Osteoblast (primary cell): ENCODE measurements around the gene CFAP157. TPM values are rescaled to one million over a fixed set of nuclear protein-coding genes. Genes with fewer than 3 reads are reported as not detected.
A peak's percentile ranks its signal among the peaks of the same experiment; 100 is the strongest.

Experiments used
- DNase-seq: peaks from one replicate; pipeline ENCODE4 v3.0.0; 2011; ENCODE audit warnings: low spot score, mixed read lengths; ENCODE audit not compliant: insufficient read length; ENCODE audit errors: missing footprints
- H2AFZ ChIP-seq: 2 replicates; pipeline ENCODE4 v1.6.0; 2011; ENCODE audit warnings: mild to moderate bottlenecking, low read length
- H3K27ac ChIP-seq: 2 replicates; pipeline ENCODE4 v1.5.1; 2011; ENCODE audit warnings: mild to moderate bottlenecking, low read depth, low read length, moderate library complexity
- H3K27me3 ChIP-seq: 2 replicates; pipeline ENCODE4 v1.6.0; 2012; ENCODE audit warnings: mild to moderate bottlenecking, control low read depth, inconsistent platforms, low read length, moderate library complexity; ENCODE audit not compliant: insufficient read depth
- H3K36me3 ChIP-seq: 2 replicates; pipeline ENCODE4 v1.5.1; 2011; ENCODE audit warnings: mild to moderate bottlenecking, low read length, control low read depth, moderate library complexity; ENCODE audit not compliant: insufficient read depth
- H3K4me1 ChIP-seq: 2 replicates; pipeline ENCODE4 v1.5.1; 2011; ENCODE audit warnings: mild to moderate bottlenecking, low read length, control low read depth, moderate library complexity; ENCODE audit not compliant: insufficient read depth
- H3K4me2 ChIP-seq: 2 replicates; pipeline ENCODE4 v1.6.0; 2011; ENCODE audit warnings: mild to moderate bottlenecking, low read length; ENCODE audit not compliant: insufficient read depth
- H3K4me3 ChIP-seq: fragments of 200-600 bp; sonication (generic); 3 replicates; pipeline ENCODE4 v1.5.1; 2012; ENCODE audit warnings: mild to moderate bottlenecking, low read length, inconsistent platforms; ENCODE audit not compliant: insufficient read depth
- H3K79me2 ChIP-seq: 2 replicates; pipeline ENCODE4 v1.6.0; 2012; ENCODE audit warnings: mild to moderate bottlenecking, low read length, control low read depth, inconsistent platforms; ENCODE audit not compliant: insufficient read depth
- H3K9me3 ChIP-seq: 2 replicates; pipeline ENCODE4 v1.5.1; 2011; ENCODE audit warnings: low read depth, low read length, control low read depth
- H4K20me1 ChIP-seq: 2 replicates; pipeline ENCODE4 v1.6.0; 2012; ENCODE audit warnings: mild to moderate bottlenecking, low read length, control low read depth; ENCODE audit not compliant: insufficient read depth
- total RNA-seq: library from RNA; depleted of rRNA; stranded (reverse); fragments of >200 nt; gene quantifications from 2 replicates; pipeline ENCODE4 v1.2.3, GENCODE V29; 2012
- TF ChIP-seq, protein P1 (sequence below): IDR thresholded peaks from 2 replicates; pipeline ENCODE4 v1.5.1; 2011; ENCODE audit warnings: mild to moderate bottlenecking, low read depth, low read length, moderate library complexity; ENCODE audit errors: extremely low read depth

Gene CFAP157
- total RNA-seq, 1 donor: not detected

- H3K79me2 ChIP-seq: peaks cover 4% of the 10 kb centered on the region
- peak within 1 kb of the TSS; percentile 80 for H2AFZ ChIP-seq
- no peaks in the 10 kb centered on the region for H3K27me3 ChIP-seq
- H3K36me3 ChIP-seq: peaks cover 6% of the 10 kb centered on the region
- H3K27ac ChIP-seq: peak within 1 kb of the TSS; percentile 50
- peak within 1 kb of the TSS; percentile 79 for H3K4me2 ChIP-seq
- peak; percentile 100 for DNase-seq
- peak within 1 kb of the TSS; percentile 80 for H3K4me3 ChIP-seq
- TF ChIP-seq, protein P1, sequence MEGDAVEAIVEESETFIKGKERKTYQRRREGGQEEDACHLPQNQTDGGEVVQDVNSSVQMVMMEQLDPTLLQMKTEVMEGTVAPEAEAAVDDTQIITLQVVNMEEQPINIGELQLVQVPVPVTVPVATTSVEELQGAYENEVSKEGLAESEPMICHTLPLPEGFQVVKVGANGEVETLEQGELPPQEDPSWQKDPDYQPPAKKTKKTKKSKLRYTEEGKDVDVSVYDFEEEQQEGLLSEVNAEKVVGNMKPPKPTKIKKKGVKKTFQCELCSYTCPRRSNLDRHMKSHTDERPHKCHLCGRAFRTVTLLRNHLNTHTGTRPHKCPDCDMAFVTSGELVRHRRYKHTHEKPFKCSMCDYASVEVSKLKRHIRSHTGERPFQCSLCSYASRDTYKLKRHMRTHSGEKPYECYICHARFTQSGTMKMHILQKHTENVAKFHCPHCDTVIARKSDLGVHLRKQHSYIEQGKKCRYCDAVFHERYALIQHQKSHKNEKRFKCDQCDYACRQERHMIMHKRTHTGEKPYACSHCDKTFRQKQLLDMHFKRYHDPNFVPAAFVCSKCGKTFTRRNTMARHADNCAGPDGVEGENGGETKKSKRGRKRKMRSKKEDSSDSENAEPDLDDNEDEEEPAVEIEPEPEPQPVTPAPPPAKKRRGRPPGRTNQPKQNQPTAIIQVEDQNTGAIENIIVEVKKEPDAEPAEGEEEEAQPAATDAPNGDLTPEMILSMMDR: peak; percentile 91
- H4K20me1 ChIP-seq: no peaks in the 10 kb centered on the region
- H3K9me3 ChIP-seq: no peaks in the 10 kb centered on the region
- peaks cover 10% of the 10 kb centered on the region for H3K4me1 ChIP-seq
These were observed 28.1 kb downstream of the CFAP157 start, which contains the start of gene TOR2A for GRCh38 chr9:127734747-127735529. Gene TOR2A (minus strand): TSS chr9:127735294. CDS start chr9:127735270, 24 bp downstream.

- TF ChIP-seq, protein P1: no peak
- peaks cover 4% of the 10 kb centered on the region for H3K79me2 ChIP-seq
- peak overlapping the region; percentile 40 for H3K4me2 ChIP-seq
- H3K4me3 ChIP-seq: no peak overlapping the region
- peak overlapping the region; percentile 4 for H3K27ac ChIP-seq
- no peak for DNase-seq
- no peaks in the 10 kb centered on the region for H3K9me3 ChIP-seq
- H3K36me3 ChIP-seq: peaks cover 6% of the 10 kb centered on the region
- peaks cover 14% of the 10 kb centered on the region for H3K4me1 ChIP-seq
- H4K20me1 ChIP-seq: no peaks in the 10 kb centered on the region
- no peaks in the 10 kb centered on the region for H3K27me3 ChIP-seq
- H2AFZ ChIP-seq: no peak overlapping the region
These were observed 28.9 kb downstream of the CFAP157 start for GRCh38 chr9:127735530-127736185.

GRCh38 chr9:127738666-127739065 lies 31.9 kb downstream of the CFAP157 start:
- DNase-seq: no peak
- Histone ChIP-seq H3K4me1 (peaks cover 18% of the 10 kb centered on the region), H3K4me3 (no peak overlapping the region), H3K79me2 (peaks cover 4% of the 10 kb centered on the region), H3K36me3 (no peaks in the 10 kb centered on the region), H3K9me3 (no peaks in the 10 kb centered on the region), H3K27ac (no peak overlapping the region), H4K20me1 (no peaks in the 10 kb centered on the region), H3K27me3 (no peaks in the 10 kb centered on the region), H3K4me2 (no peak overlapping the region), H2AFZ (no peak overlapping the region)
- TF ChIP-seq, protein P1: no peak

DNA sequence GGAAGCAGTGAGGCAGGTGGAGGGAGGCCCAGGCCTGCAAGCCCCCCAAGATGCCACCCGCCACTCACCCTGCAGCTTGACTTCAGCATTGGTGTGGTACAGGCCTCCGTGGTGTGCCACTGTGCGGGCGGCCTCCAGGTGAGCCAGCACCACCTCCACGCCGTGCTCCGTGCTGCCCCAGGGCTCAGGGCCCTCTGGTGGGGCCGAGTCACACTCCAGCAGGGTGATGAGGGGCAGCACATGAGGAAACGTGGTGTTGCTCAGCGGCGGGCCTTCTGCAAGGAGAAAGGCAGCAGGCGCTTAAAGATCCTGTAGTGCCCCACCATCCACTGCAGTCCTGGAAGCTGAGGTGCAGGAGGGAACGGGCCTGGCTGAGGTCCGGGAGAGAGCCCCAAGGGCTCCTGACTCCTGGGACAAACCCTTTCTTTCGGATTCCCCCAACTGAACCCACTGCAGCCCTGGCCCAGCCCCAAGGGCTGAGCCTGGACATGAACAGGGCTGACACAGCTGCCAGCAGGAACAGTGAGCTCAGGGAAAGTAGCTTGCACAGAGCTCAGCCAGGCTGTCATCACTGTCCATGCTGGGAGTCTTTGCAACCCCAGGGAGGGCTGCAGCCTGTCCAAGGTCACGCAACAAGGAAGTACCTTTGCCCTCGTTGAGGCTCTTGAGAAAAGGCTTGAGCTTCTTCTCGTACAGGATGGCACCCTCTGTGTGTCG lies 33.0 kb downstream of the CFAP157 start:
- TF ChIP-seq, protein P1: no peak
- H3K4me2 ChIP-seq: peak overlapping the region; percentile 57
- H3K4me1 ChIP-seq: peaks cover 12% of the 10 kb centered on the region
- H3K36me3 ChIP-seq: no peaks in the 10 kb centered on the region
- no peak for DNase-seq
- no peaks in the 10 kb centered on the region for H4K20me1 ChIP-seq
- H3K9me3 ChIP-seq: no peaks in the 10 kb centered on the region
- H3K27ac ChIP-seq: peak overlapping the region; percentile 28
- no peak overlapping the region for H3K4me3 ChIP-seq
- no peaks in the 10 kb centered on the region for H3K27me3 ChIP-seq
- no peak overlapping the region for H2AFZ ChIP-seq
- no peaks in the 10 kb centered on the region for H3K79me2 ChIP-seq
